ENCODE data around the gene XPO5.
A peak's percentile ranks its signal among the peaks of the same experiment; 100 is the strongest.

The XPO5 gene

GRCh38 chr6:43575772-43576551 lies at the start of gene XPO5, which contains the start of gene POLH:
TSS of gene XPO5 (minus strand) at chr6:43576038. CDS start at chr6:43575864, 174 bp downstream.
TSS of gene POLH (plus strand) at chr6:43576185. CDS start at chr6:43582320, 6,135 bp downstream.
- Histone ChIP-seq H3K9ac (peak within 1 kb of the TSS; percentile 69; the same call in 1 of the 2 replicates), H4K20me1 (ENCODE audit: insufficient read depth) (no peaks in the 10 kb centered on the region), H3K27me3 (ENCODE audit: insufficient read depth, low read depth) (no peaks in the 10 kb centered on the region), H3K4me3 (IDR thresholded peaks at IDR 0.05; ENCODE audit: insufficient read depth, low read depth, low read length) (peak within 1 kb of the TSS; percentile 45), H3K4me2 (peak within 1 kb of the TSS; percentile 83), H2AFZ (ENCODE audit: low read depth) (peak within 1 kb of the TSS; percentile 74), H3K27ac (peak within 1 kb of the TSS; percentile 63), H3K36me3 (ENCODE audit: insufficient read depth) (no peaks in the 10 kb centered on the region; the same call in 1 of the 2 replicates), H3K79me2 (ENCODE audit: insufficient read depth, low read depth) (peaks cover 69% of the 10 kb centered on the region), H3K4me1 (ENCODE audit: low read depth, poor library complexity, severe bottlenecking) (peaks cover 32% of the 10 kb centered on the region)
- TF ChIP-seq, protein P1, sequence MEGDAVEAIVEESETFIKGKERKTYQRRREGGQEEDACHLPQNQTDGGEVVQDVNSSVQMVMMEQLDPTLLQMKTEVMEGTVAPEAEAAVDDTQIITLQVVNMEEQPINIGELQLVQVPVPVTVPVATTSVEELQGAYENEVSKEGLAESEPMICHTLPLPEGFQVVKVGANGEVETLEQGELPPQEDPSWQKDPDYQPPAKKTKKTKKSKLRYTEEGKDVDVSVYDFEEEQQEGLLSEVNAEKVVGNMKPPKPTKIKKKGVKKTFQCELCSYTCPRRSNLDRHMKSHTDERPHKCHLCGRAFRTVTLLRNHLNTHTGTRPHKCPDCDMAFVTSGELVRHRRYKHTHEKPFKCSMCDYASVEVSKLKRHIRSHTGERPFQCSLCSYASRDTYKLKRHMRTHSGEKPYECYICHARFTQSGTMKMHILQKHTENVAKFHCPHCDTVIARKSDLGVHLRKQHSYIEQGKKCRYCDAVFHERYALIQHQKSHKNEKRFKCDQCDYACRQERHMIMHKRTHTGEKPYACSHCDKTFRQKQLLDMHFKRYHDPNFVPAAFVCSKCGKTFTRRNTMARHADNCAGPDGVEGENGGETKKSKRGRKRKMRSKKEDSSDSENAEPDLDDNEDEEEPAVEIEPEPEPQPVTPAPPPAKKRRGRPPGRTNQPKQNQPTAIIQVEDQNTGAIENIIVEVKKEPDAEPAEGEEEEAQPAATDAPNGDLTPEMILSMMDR (conservative IDR thresholded peaks at IDR 0.05; ENCODE audit: low read depth, low read length), result no peak

DNA sequence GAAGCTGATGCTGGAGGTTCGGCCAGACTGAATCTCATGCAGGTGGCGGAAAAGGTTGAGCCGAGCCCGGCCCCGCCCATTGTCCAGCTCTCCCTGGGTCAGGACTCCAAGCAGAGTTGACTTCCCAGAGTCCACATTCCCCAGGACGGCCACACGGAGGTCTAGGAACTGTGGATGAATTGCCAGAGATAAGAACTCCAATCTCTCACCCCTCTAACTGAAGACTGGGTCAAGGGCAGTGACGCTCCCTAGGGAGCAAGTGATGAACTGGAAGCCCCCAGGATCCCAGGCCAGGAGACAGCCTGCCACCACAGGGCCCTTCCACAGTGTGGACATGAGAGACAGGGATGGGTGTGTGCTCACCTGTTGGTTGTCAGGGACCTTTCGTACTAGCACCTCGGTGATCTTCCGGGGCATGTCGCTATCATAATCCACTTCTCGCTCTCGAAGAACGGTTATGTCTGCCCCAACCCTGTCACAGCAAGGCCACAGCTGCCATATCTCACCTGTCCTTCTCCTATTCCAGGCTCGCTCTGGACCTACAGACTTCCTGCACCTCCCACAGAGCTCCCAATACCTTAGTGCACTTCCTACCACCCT lies 49.7 kb upstream of the XPO5 start:
- H3K4me3 ChIP-seq (IDR thresholded peaks at IDR 0.05; ENCODE audit: insufficient read depth, low read depth, low read length), result no peak overlapping the region
- H3K27ac ChIP-seq, result no peak overlapping the region
- no peaks in the 10 kb centered on the region for H4K20me1 ChIP-seq (ENCODE audit: insufficient read depth)
- no peak overlapping the region for H3K9ac ChIP-seq
- H3K79me2 ChIP-seq (ENCODE audit: insufficient read depth, low read depth), result peaks cover 9% of the 10 kb centered on the region; the same call in 1 of the 2 replicates
- H3K4me2 ChIP-seq, result no peak overlapping the region
- no peaks in the 10 kb centered on the region for H3K27me3 ChIP-seq (ENCODE audit: insufficient read depth, low read depth)
- TF ChIP-seq, protein P1 (conservative IDR thresholded peaks at IDR 0.05; ENCODE audit: low read depth, low read length), result no peak
- no peaks in the 10 kb centered on the region; the same call in 1 of the 2 replicates for H3K36me3 ChIP-seq (ENCODE audit: insufficient read depth)
- peaks cover 25% of the 10 kb centered on the region for H3K4me1 ChIP-seq (ENCODE audit: low read depth, poor library complexity, severe bottlenecking)
- no peak overlapping the region for H2AFZ ChIP-seq (ENCODE audit: low read depth)

DNA sequence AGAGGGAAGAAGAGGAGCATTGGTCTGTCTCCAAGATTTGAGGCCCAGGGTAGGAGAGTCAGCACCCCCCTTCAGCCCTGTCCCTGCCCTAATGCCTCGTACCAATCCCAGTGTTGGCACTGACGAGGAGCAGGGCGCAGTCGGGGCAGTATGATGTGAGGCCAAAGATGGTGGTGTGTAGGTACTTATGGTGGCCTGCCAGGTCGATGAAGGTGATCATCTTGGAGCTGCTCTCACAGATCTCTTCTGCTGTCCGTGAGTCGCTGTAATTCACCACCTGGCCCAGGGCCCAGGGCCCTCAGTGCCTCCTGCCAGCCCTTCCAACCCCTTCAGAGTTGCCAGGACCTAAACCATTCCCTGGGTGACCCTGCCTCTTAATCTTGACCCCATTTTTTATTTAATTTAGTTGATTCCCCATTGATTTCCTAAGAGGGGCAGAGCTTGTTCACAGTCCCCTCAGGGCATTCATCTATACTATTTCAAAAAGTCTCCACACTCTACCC lies 49.0 kb upstream of the XPO5 start:
- no peaks in the 10 kb centered on the region for H4K20me1 ChIP-seq (ENCODE audit: insufficient read depth)
- H2AFZ ChIP-seq (ENCODE audit: low read depth), result no peak overlapping the region
- no peak overlapping the region for H3K9ac ChIP-seq
- H3K4me2 ChIP-seq, result no peak overlapping the region
- peaks cover 22% of the 10 kb centered on the region for H3K4me1 ChIP-seq (ENCODE audit: low read depth, poor library complexity, severe bottlenecking)
- TF ChIP-seq, protein P1 (conservative IDR thresholded peaks at IDR 0.05; ENCODE audit: low read depth, low read length), result no peak
- no peak overlapping the region for H3K27ac ChIP-seq
- no peak overlapping the region for H3K4me3 ChIP-seq (IDR thresholded peaks at IDR 0.05; ENCODE audit: insufficient read depth, low read depth, low read length)
- no peaks in the 10 kb centered on the region; the same call in 1 of the 2 replicates for H3K36me3 ChIP-seq (ENCODE audit: insufficient read depth)
- H3K79me2 ChIP-seq (ENCODE audit: insufficient read depth, low read depth), result peaks cover 9% of the 10 kb centered on the region; the same call in 1 of the 2 replicates
- no peaks in the 10 kb centered on the region for H3K27me3 ChIP-seq (ENCODE audit: insufficient read depth, low read depth)

- Histone ChIP-seq H3K4me3 (IDR thresholded peaks at IDR 0.05; ENCODE audit: insufficient read depth, low read depth, low read length) (no peak overlapping the region), H3K4me1 (ENCODE audit: low read depth, poor library complexity, severe bottlenecking) (peaks cover 22% of the 10 kb centered on the region), H3K27me3 (ENCODE audit: insufficient read depth, low read depth) (no peaks in the 10 kb centered on the region), H3K79me2 (ENCODE audit: insufficient read depth, low read depth) (peaks cover 9% of the 10 kb centered on the region; the same call in 1 of the 2 replicates), H4K20me1 (ENCODE audit: insufficient read depth) (no peaks in the 10 kb centered on the region), H2AFZ (ENCODE audit: low read depth) (no peak overlapping the region), H3K9ac (no peak overlapping the region), H3K4me2 (no peak overlapping the region), H3K27ac (no peak overlapping the region), H3K36me3 (ENCODE audit: insufficient read depth) (no peaks in the 10 kb centered on the region; the same call in 1 of the 2 replicates)
- TF ChIP-seq, protein P1 (conservative IDR thresholded peaks at IDR 0.05; ENCODE audit: low read depth, low read length), result no peak
Observed at GRCh38 chr6:43623880-43624785, 48.3 kb upstream of the XPO5 start.
